Sigmoid colon (tissue), 7 donors: ENCODE measurements around the gene CACNB2. TPM values are rescaled to one million over a fixed set of nuclear protein-coding genes. Genes with fewer than 3 reads are reported as not detected.

ENCODE experiments used
- DNase-seq: peaks from one replicate; pipeline ENCODE4 v3.0.0-alpha.2; 2019
- H3K27ac ChIP-seq, 4 donors: fragments of 200-600 bp; sonication (generic); one replicate each; pipeline ENCODE4 v1.5.1; 2016 to 2019; ENCODE audit warnings: mild to moderate bottlenecking in 1 of 4
- H3K27me3 ChIP-seq, 3 donors: fragments of 200-600 bp; sonication (generic); one replicate each; pipeline ENCODE4 v1.5.1; 2019; ENCODE audit warnings: mild to moderate bottlenecking in 1 of 3
- H3K36me3 ChIP-seq, 4 donors: fragments of 200-600 bp; sonication (generic); one replicate each; pipeline ENCODE4 v1.5.1; 2016 to 2019
- H3K4me1 ChIP-seq, 4 donors: fragments of 200-600 bp; sonication (generic); one replicate each; pipeline ENCODE4 v1.5.1; 2017 to 2019
- H3K4me3 ChIP-seq, 4 donors: fragments of 200-600 bp; sonication (generic); one replicate each; pipeline ENCODE4 v1.5.1; 2017 to 2019; ENCODE audit warnings: mild to moderate bottlenecking in 2 of 4, moderate library complexity in 1 of 4
- H3K9me3 ChIP-seq, 4 donors: fragments of 200-600 bp in 3 of 4; sonication (generic) in 3 of 4; one replicate each; pipeline versions ENCODE4 v1.5.1 to v1.6.1; 2013 to 2019
- CTCF ChIP-seq, 4 experiments: fragments of 450-650 bp in 3 of 4; fragments of 200-600 bp in 1 of 4; IDR thresholded peaks; one replicate each; pipeline ENCODE4 v1.5.1; 2016 to 2019; ENCODE audit warnings: antibody characterized with exemption in 4 of 4, mild to moderate bottlenecking in 3 of 4, moderate library complexity in 2 of 4
- EP300 ChIP-seq, 4 donors: sonication (generic); formaldehyde crosslinking; IDR thresholded peaks; one replicate each; pipeline ENCODE4 v1.6.1; 2017; ENCODE audit warnings: antibody characterized with exemption in 4 of 4
- POLR2A ChIP-seq, 2 donors: fragments of 450-650 bp; IDR thresholded peaks; one replicate each; pipeline ENCODE4 v1.6.1; 2016; ENCODE audit warnings: antibody characterized with exemption in 2 of 2, mild to moderate bottlenecking in 2 of 2, moderate library complexity in 2 of 2
- POLR2AphosphoS5 ChIP-seq, 4 donors: sonication (generic); formaldehyde crosslinking; IDR thresholded peaks; one replicate each; pipeline ENCODE4 v1.6.1; 2017; ENCODE audit warnings: antibody characterized with exemption in 4 of 4
- WGBS, 2 donors: extraction: QIAGEN DNeasy Blood & Tissue Kit; methylation state at CpG; one replicate each; pipeline ENCODE4 v1.1.7; 2013; 5-methylcytosine and 5-hydroxymethylcytosine counted together
- intact Hi-C: fragments of 100-400 bp; cut with DNase I; formaldehyde crosslinking; loops from one replicate; pipeline ENCODE4 v1.15.1; 2023
- polyA plus RNA-seq, 3 donors: library from polyadenylated mRNA; stranded (reverse); fragments of 200-250 nt; gene quantifications; one replicate each; pipeline ENCODE4 v1.2.3, GENCODE V29; 2013
- total RNA-seq, 4 donors: library from RNA; depleted of rRNA; stranded (reverse); fragments of >200 nt; gene quantifications; one replicate each; pipeline ENCODE4 v1.1.0, GENCODE V29; 2016
- donor health status: healthy with polysubstance abuse.
- donor health status: Bipolar disorder and iron deficiency.
- donor health status: healthy.

CACNB2 gene
- total and polyA plus RNA-seq, 7 donors: 1.2 to 85.3 (median 36.0) TPM

- 89 to 93% methylated on average over 3 of the region's 3 CpGs for WGBS, 2 donors
- Histone ChIP-seq H3K4me3 (no peak overlapping the region), H3K27ac (no peak overlapping the region), H3K4me1 (peaks cover 0 to 17% (median 12%) of the 10 kb centered on the region in 4 donors), H3K36me3 (no peaks in the 10 kb centered on the region), H3K27me3 (no peaks in the 10 kb centered on the region), H3K9me3 (no peaks in the 10 kb centered on the region)
- intact Hi-C loops: no loop called here
- no peak for DNase-seq
- TF ChIP-seq CTCF (IDR thresholded peaks at IDR 0.05): no peak
- TF ChIP-seq POLR2A (IDR thresholded peaks at IDR 0.05): no peak
- no peak for TF ChIP-seq POLR2AphosphoS5 (IDR thresholded peaks at IDR 0.05)
- no peak for TF ChIP-seq EP300 (IDR thresholded peaks at IDR 0.05)
These were observed 42.0 kb upstream of the CACNB2 start for GRCh38 chr10:18098201-18098600.

GRCh38 chr10:18099415-18099814 is 40.8 kb upstream of the CACNB2 start:
- Histone ChIP-seq H3K27ac (peak overlapping the region in 2 of 4 donors; percentile 10 to 53), H3K9me3 (no peaks in the 10 kb centered on the region), H3K4me3 (no peak overlapping the region), H3K27me3 (no peaks in the 10 kb centered on the region), H3K36me3 (no peaks in the 10 kb centered on the region), H3K4me1 (peaks cover 0 to 17% (median 12%) of the 10 kb centered on the region in 4 donors)
- intact Hi-C loops: no loop called here
- DNase-seq: no peak
- WGBS, 2 donors: 88 to 89% methylated on average over 3 of the region's 3 CpGs
- TF ChIP-seq POLR2AphosphoS5 (IDR thresholded peaks at IDR 0.05): peak in 3 of 4 donors; percentile 44 to 63 (median 55)
- no peak for TF ChIP-seq CTCF (IDR thresholded peaks at IDR 0.05)

- Histone ChIP-seq H3K27me3 (no peaks in the 10 kb centered on the region), H3K9me3 (no peaks in the 10 kb centered on the region), H3K27ac (no peak overlapping the region), H3K4me3 (no peak overlapping the region), H3K36me3 (no peaks in the 10 kb centered on the region), H3K4me1 (peaks cover 0 to 17% (median 12%) of the 10 kb centered on the region in 4 donors)
- no peak for DNase-seq
- TF ChIP-seq CTCF (IDR thresholded peaks at IDR 0.05) (no peak), POLR2A (IDR thresholded peaks at IDR 0.05) (no peak), EP300 (IDR thresholded peaks at IDR 0.05) (no peak), POLR2AphosphoS5 (IDR thresholded peaks at IDR 0.05) (no peak)
- intact Hi-C loops: no loop called here
- WGBS, 2 donors: 67 to 81% methylated on average over 1 of the region's 1 CpG
These were observed 39.6 kb upstream of the CACNB2 start for GRCh38 chr10:18100669-18101068.

GRCh38 chr10:18102404-18102803 is 37.8 kb upstream of the CACNB2 start:
- peaks cover 0 to 16% (median 8%) of the 10 kb centered on the region in 4 donors for H3K4me1 ChIP-seq
- no peaks in the 10 kb centered on the region for H3K27me3 ChIP-seq
- WGBS, 2 donors: 93 to 96% methylated on average over 1 of the region's 1 CpG
- TF ChIP-seq POLR2A (IDR thresholded peaks at IDR 0.05): no peak
- no peak for TF ChIP-seq POLR2AphosphoS5 (IDR thresholded peaks at IDR 0.05)
- no peak for TF ChIP-seq EP300 (IDR thresholded peaks at IDR 0.05)
- no peak for TF ChIP-seq CTCF (IDR thresholded peaks at IDR 0.05)
- H3K27ac ChIP-seq: no peak overlapping the region
- no peak overlapping the region for H3K4me3 ChIP-seq
- no peak for DNase-seq
- intact Hi-C loops: no loop called here
- H3K36me3 ChIP-seq: no peaks in the 10 kb centered on the region
- H3K9me3 ChIP-seq: no peaks in the 10 kb centered on the region

- intact Hi-C loops: no loop called here
- H3K9me3 ChIP-seq: no peaks in the 10 kb centered on the region
- H3K36me3 ChIP-seq: no peaks in the 10 kb centered on the region
- no peak overlapping the region for H3K4me3 ChIP-seq
- H3K4me1 ChIP-seq: peaks cover 0 to 8% (median 3%) of the 10 kb centered on the region in 4 donors
- H3K27ac ChIP-seq: no peak overlapping the region
- 68 to 69% methylated on average over 10 of the region's 10 CpGs for WGBS, 2 donors
- no peak for DNase-seq
- no peaks in the 10 kb centered on the region for H3K27me3 ChIP-seq
- TF ChIP-seq POLR2A (IDR thresholded peaks at IDR 0.05) (no peak), CTCF (IDR thresholded peaks at IDR 0.05) (peak in 3 of 4 experiments; percentile 51 to 61 (median 53)), POLR2AphosphoS5 (IDR thresholded peaks at IDR 0.05) (no peak), EP300 (IDR thresholded peaks at IDR 0.05) (no peak)
These were observed 35.9 kb upstream of the CACNB2 start for GRCh38 chr10:18104223-18104872.
